Adipocyte (in vitro differentiated cells): Measurements from ENCODE around the gene QKI.

ENCODE experiments used
- DNase-seq: peaks from one replicate; pipeline ENCODE4 v3.0.0-alpha.2; 2015; ENCODE audit warnings: low read depth
- H3K27me3 ChIP-seq: replicated peaks from 2 replicates; pipeline ENCODE4 v1.7.0; 2013; ENCODE audit warnings: mild to moderate bottlenecking, low read length, moderate library complexity; ENCODE audit not compliant: control insufficient read depth, insufficient read depth
- H3K36me3 ChIP-seq: 2 replicates; pipeline ENCODE4 v1.7.0; 2013; ENCODE audit warnings: low read length, mild to moderate bottlenecking, moderate library complexity; ENCODE audit not compliant: control insufficient read depth, insufficient read depth, severe bottlenecking
- H3K4me1 ChIP-seq: 2 replicates; pipeline ENCODE4 v1.7.0; 2013; ENCODE audit warnings: mild to moderate bottlenecking, low read length, moderate library complexity; ENCODE audit not compliant: control insufficient read depth, insufficient read depth
- H3K4me3 ChIP-seq: 2 replicates; pipeline ENCODE4 v1.7.0; 2013; ENCODE audit warnings: mild to moderate bottlenecking, low read length, moderate library complexity
- H3K9ac ChIP-seq: 2 replicates; pipeline ENCODE4 v1.7.0; 2013; ENCODE audit warnings: mild to moderate bottlenecking, low read length, moderate library complexity
- H3K9me3 ChIP-seq: 2 replicates; pipeline ENCODE4 v1.7.0; 2013; ENCODE audit warnings: mild to moderate bottlenecking, low read length, moderate library complexity; ENCODE audit not compliant: control insufficient read depth

Gene QKI

GRCh38 chr6:163414117-163414945 lies at the start of gene QKI:
QKI (plus strand) TSS chr6:163414718; CDS start chr6:163415194, 476 bp downstream.
- peak within 1 kb of the TSS; percentile 99 for H3K9ac ChIP-seq
- DNase-seq, result peak; percentile 84
- H3K4me3 ChIP-seq, result peak within 1 kb of the TSS; percentile 95
- H3K36me3 ChIP-seq, result no peaks in the 10 kb centered on the region
- H3K9me3 ChIP-seq, result no peaks in the 10 kb centered on the region
- H3K4me1 ChIP-seq, result peaks cover 7% of the 10 kb centered on the region
- H3K27me3 ChIP-seq, result no peaks in the 10 kb centered on the region

- no peak for DNase-seq
- Histone ChIP-seq H3K4me1 (no peaks in the 10 kb centered on the region), H3K36me3 (no peaks in the 10 kb centered on the region), H3K4me3 (no peak overlapping the region), H3K9ac (no peak overlapping the region), H3K9me3 (no peaks in the 10 kb centered on the region), H3K27me3 (no peaks in the 10 kb centered on the region)
These were observed 48.2 kb upstream of the QKI start for GRCh38 chr6:163366288-163366687.

- H3K9ac ChIP-seq, result no peak overlapping the region
- no peak for DNase-seq
- no peak overlapping the region for H3K4me3 ChIP-seq
- no peaks in the 10 kb centered on the region for H3K27me3 ChIP-seq
- H3K36me3 ChIP-seq, result no peaks in the 10 kb centered on the region
- no peaks in the 10 kb centered on the region for H3K9me3 ChIP-seq
- no peaks in the 10 kb centered on the region for H3K4me1 ChIP-seq
These were observed 46.9 kb upstream of the QKI start for GRCh38 chr6:163367497-163368183.

GRCh38 chr6:163369141-163369540 lies 45.4 kb upstream of the QKI start:
- Histone ChIP-seq H3K9ac (no peak overlapping the region), H3K9me3 (no peaks in the 10 kb centered on the region), H3K36me3 (no peaks in the 10 kb centered on the region), H3K4me1 (no peaks in the 10 kb centered on the region), H3K27me3 (no peaks in the 10 kb centered on the region), H3K4me3 (no peak overlapping the region)
- DNase-seq, result no peak

- Histone ChIP-seq H3K36me3 (no peaks in the 10 kb centered on the region), H3K27me3 (no peaks in the 10 kb centered on the region), H3K4me3 (no peak overlapping the region), H3K4me1 (no peaks in the 10 kb centered on the region), H3K9ac (no peak overlapping the region), H3K9me3 (no peaks in the 10 kb centered on the region)
- DNase-seq, result no peak
These were observed 44.7 kb upstream of the QKI start for GRCh38 chr6:163369628-163370365.

GRCh38 chr6:163370464-163371117 lies 43.9 kb upstream of the QKI start:
- Histone ChIP-seq H3K36me3 (no peaks in the 10 kb centered on the region), H3K9me3 (no peaks in the 10 kb centered on the region), H3K27me3 (no peaks in the 10 kb centered on the region), H3K4me3 (no peak overlapping the region), H3K9ac (no peak overlapping the region), H3K4me1 (no peaks in the 10 kb centered on the region)
- DNase-seq, result no peak

- Histone ChIP-seq H3K9me3 (no peaks in the 10 kb centered on the region), H3K4me1 (no peaks in the 10 kb centered on the region), H3K27me3 (no peaks in the 10 kb centered on the region), H3K36me3 (no peaks in the 10 kb centered on the region), H3K9ac (no peak overlapping the region), H3K4me3 (no peak overlapping the region)
- DNase-seq, result no peak
These were observed 43.4 kb upstream of the QKI start for GRCh38 chr6:163371129-163371528.

- Histone ChIP-seq H3K9ac (no peak overlapping the region), H3K9me3 (no peaks in the 10 kb centered on the region), H3K27me3 (no peaks in the 10 kb centered on the region), H3K36me3 (no peaks in the 10 kb centered on the region), H3K4me1 (no peaks in the 10 kb centered on the region), H3K4me3 (no peak overlapping the region)
- no peak for DNase-seq
These were observed 41.3 kb upstream of the QKI start for GRCh38 chr6:163373240-163373639.

GRCh38 chr6:163375361-163375760 lies 39.2 kb upstream of the QKI start:
- H3K4me1 ChIP-seq, result no peaks in the 10 kb centered on the region
- no peak for DNase-seq
- H3K9ac ChIP-seq, result no peak overlapping the region
- no peaks in the 10 kb centered on the region for H3K36me3 ChIP-seq
- H3K9me3 ChIP-seq, result no peaks in the 10 kb centered on the region
- H3K4me3 ChIP-seq, result no peak overlapping the region
- no peaks in the 10 kb centered on the region for H3K27me3 ChIP-seq

- no peaks in the 10 kb centered on the region for H3K27me3 ChIP-seq
- no peak for DNase-seq
- no peaks in the 10 kb centered on the region for H3K36me3 ChIP-seq
- H3K9me3 ChIP-seq, result no peaks in the 10 kb centered on the region
- H3K4me1 ChIP-seq, result no peaks in the 10 kb centered on the region
- H3K9ac ChIP-seq, result no peak overlapping the region
- H3K4me3 ChIP-seq, result no peak overlapping the region
These were observed 38.3 kb upstream of the QKI start for GRCh38 chr6:163376187-163376586.

- Histone ChIP-seq H3K9me3 (no peaks in the 10 kb centered on the region), H3K36me3 (no peaks in the 10 kb centered on the region), H3K27me3 (no peaks in the 10 kb centered on the region), H3K4me1 (no peaks in the 10 kb centered on the region), H3K4me3 (no peak overlapping the region), H3K9ac (no peak overlapping the region)
- no peak for DNase-seq
These were observed 37.0 kb upstream of the QKI start for GRCh38 chr6:163377561-163377960.
